Neural crest cell (in vitro differentiated cells): ENCODE measurements around the gene UPK1A. TPM values are rescaled to one million over a fixed set of nuclear protein-coding genes. Genes with fewer than 3 reads are reported as not detected.

Experiments
- DNase-seq: peaks from one replicate; pipeline ENCODE4 v3.0.0; 2021; ENCODE audit warnings: low read depth, mixed read lengths, low spot score
- H3K27ac Mint-ChIP-seq: one replicate; pipeline ENCODE4 v1.8.0; 2021; ENCODE audit warnings: mild to moderate bottlenecking, mixed read lengths; ENCODE audit not compliant: unreplicated experiment
- H3K27me3 Mint-ChIP-seq: 2 replicates; pipeline ENCODE4 v1.8.0; 2021; ENCODE audit warnings: low read depth, mild to moderate bottlenecking, mixed read lengths
- H3K36me3 Mint-ChIP-seq: 2 replicates; pipeline ENCODE4 v1.8.0; 2021; ENCODE audit warnings: low read depth, mild to moderate bottlenecking, mixed read lengths
- H3K4me1 Mint-ChIP-seq: 2 replicates; pipeline ENCODE4 v1.8.0; 2021; ENCODE audit warnings: mixed read lengths
- H3K4me3 Mint-ChIP-seq: one replicate; pipeline ENCODE4 v1.8.0; 2021; ENCODE audit warnings: mild to moderate bottlenecking, mixed read lengths
- H3K9me3 Mint-ChIP-seq: 2 replicates; pipeline ENCODE4 v1.8.0; 2021; ENCODE audit warnings: mixed read lengths
- CTCF ChIP-seq: fragments of 200-600 bp; sonication (generic); conservative IDR thresholded peaks from 2 replicates; pipeline ENCODE4 v1.5.0; 2021; ENCODE audit warnings: antibody characterized with exemption, mild to moderate bottlenecking
- total RNA-seq: library from RNA; stranded (reverse); gene quantifications from 2 replicates; pipeline ENCODE4 v1.2.1, GENCODE V29; 2021

The UPK1A gene
- total RNA-seq, 1 donor from 2014 or later = not detected

GRCh38 chr19:35717665-35718344 is 51.5 kb downstream of the UPK1A start, which contains the start of gene KMT2B:
KMT2B (plus strand) TSS chr19:35718003; CDS start chr19:35718019, 16 bp downstream.
- peaks cover 2% of the 10 kb centered on the region for H3K36me3 Mint-ChIP-seq
- H3K4me1 Mint-ChIP-seq = peaks cover 34% of the 10 kb centered on the region
- H3K9me3 Mint-ChIP-seq = no peaks in the 10 kb centered on the region
- H3K27ac Mint-ChIP-seq = peak within 1 kb of the TSS; percentile 97
- peak; percentile 87 for DNase-seq
- H3K4me3 Mint-ChIP-seq = peak within 1 kb of the TSS; percentile 95
- no peak for TF ChIP-seq CTCF
- H3K27me3 Mint-ChIP-seq = no peaks in the 10 kb centered on the region

GRCh38 chr19:35718345-35719041 is 52.2 kb downstream of the UPK1A start:
- Mint-ChIP-seq H3K4me1 (peaks cover 34% of the 10 kb centered on the region), H3K9me3 (no peaks in the 10 kb centered on the region), H3K27ac (peak overlapping the region; percentile 71), H3K4me3 (peak overlapping the region; percentile 95), H3K36me3 (peaks cover 2% of the 10 kb centered on the region), H3K27me3 (no peaks in the 10 kb centered on the region)
- no peak for TF ChIP-seq CTCF
- DNase-seq = peak; percentile 29

GRCh38 chr19:35719402-35720162 is 53.3 kb downstream of the UPK1A start:
- DNase-seq = no peak
- H3K36me3 Mint-ChIP-seq = peaks cover 2% of the 10 kb centered on the region
- H3K4me3 Mint-ChIP-seq = peak overlapping the region; percentile 95
- H3K27ac Mint-ChIP-seq = peak overlapping the region; percentile 67
- TF ChIP-seq CTCF = no peak
- no peaks in the 10 kb centered on the region for H3K27me3 Mint-ChIP-seq
- no peaks in the 10 kb centered on the region for H3K9me3 Mint-ChIP-seq
- H3K4me1 Mint-ChIP-seq = peaks cover 32% of the 10 kb centered on the region

- peak overlapping the region; percentile 79 for H3K4me3 Mint-ChIP-seq
- H3K4me1 Mint-ChIP-seq = peaks cover 27% of the 10 kb centered on the region
- no peaks in the 10 kb centered on the region for H3K9me3 Mint-ChIP-seq
Measured at GRCh38 chr19:35720163-35720524, 53.8 kb downstream of the UPK1A start.

More at GRCh38 chr19:35720163-35720524, 53.8 kb downstream of the UPK1A start:
- DNase-seq = no peak
- no peak for TF ChIP-seq CTCF
- H3K36me3 Mint-ChIP-seq = peaks cover 2% of the 10 kb centered on the region
- H3K27me3 Mint-ChIP-seq = no peaks in the 10 kb centered on the region
- H3K27ac Mint-ChIP-seq = no peak overlapping the region
